DND-41 (cell line): ENCODE data around the gene TMCO4.

Experiments used
- ATAC-seq: fragments of 200-7000 bp; cut with Tn5 transposase; 3 replicates; pipeline ENCODE4 v1.9.1; 2021; ENCODE audit warnings: low read depth; ENCODE audit not compliant: insufficient read depth
- DNase-seq: peaks from one replicate; pipeline ENCODE4 v3.0.0-alpha.2; 2020
- H2AFZ ChIP-seq: 2 replicates; pipeline ENCODE4 v1.6.0; 2012; ENCODE audit warnings: low read depth, low read length
- H3K27ac ChIP-seq: 2 replicates; pipeline ENCODE4 v1.5.1; 2012; ENCODE audit warnings: low read length, inconsistent platforms
- H3K27me3 ChIP-seq: fragments of 200-600 bp; sonication (generic); 2 replicates; pipeline ENCODE4 v1.6.0; 2012; ENCODE audit warnings: low read length, mild to moderate bottlenecking, inconsistent platforms; ENCODE audit not compliant: insufficient read depth, poor library complexity
- H3K36me3 ChIP-seq: 2 replicates; pipeline ENCODE4 v1.5.1; 2012; ENCODE audit warnings: low read length, inconsistent platforms; ENCODE audit not compliant: insufficient read depth
- H3K4me1 ChIP-seq: 2 replicates; pipeline ENCODE4 v1.5.1; 2012; ENCODE audit warnings: mild to moderate bottlenecking, low read length; ENCODE audit not compliant: insufficient read depth
- H3K4me2 ChIP-seq: 2 replicates; pipeline ENCODE4 v1.6.0; 2012; ENCODE audit warnings: mild to moderate bottlenecking, moderate library complexity, low read length, inconsistent platforms; ENCODE audit not compliant: insufficient read depth
- H3K4me3 ChIP-seq, 2 experiments: fragments of 200-600 bp in 1 of 2; shearing (Covaris generic) in 1 of 2; 2 replicates each; pipeline ENCODE4 v1.5.1; 2012 to 2016; ENCODE audit warnings: inconsistent platforms in 2 of 2, low read length in 2 of 2, mild to moderate bottlenecking in 2 of 2, low read depth in 1 of 2, moderate library complexity in 1 of 2
- H3K79me2 ChIP-seq: 2 replicates; pipeline ENCODE4 v1.6.0; 2012; ENCODE audit warnings: low read length, inconsistent platforms; ENCODE audit not compliant: insufficient read depth
- H3K9ac ChIP-seq: 2 replicates; pipeline ENCODE4 v1.6.0; 2012; ENCODE audit warnings: low read depth, mild to moderate bottlenecking, inconsistent platforms, low read length, moderate library complexity
- H3K9me3 ChIP-seq: 2 replicates; pipeline ENCODE4 v1.5.1; 2012; ENCODE audit warnings: low read length, moderate library complexity, mild to moderate bottlenecking, inconsistent platforms; ENCODE audit not compliant: insufficient read depth, severe bottlenecking
- H4K20me1 ChIP-seq: 2 replicates; pipeline ENCODE4 v1.6.0; 2012; ENCODE audit warnings: low read length; ENCODE audit not compliant: insufficient read depth
- EZH2 ChIP-seq: IDR thresholded peaks from 3 replicates; pipeline ENCODE4 v1.6.1; 2012; ENCODE audit warnings: borderline replicate concordance, low read depth, mild to moderate bottlenecking, moderate library complexity, low read length, inconsistent platforms; ENCODE audit not compliant: severe bottlenecking
- TF ChIP-seq, protein P1 (sequence below): IDR thresholded peaks from 2 replicates; pipeline ENCODE4 v1.5.1; 2012; ENCODE audit warnings: borderline replicate concordance, low read length, moderate library complexity, mild to moderate bottlenecking; ENCODE audit not compliant: poor library complexity, severe bottlenecking; ENCODE audit errors: extremely low read depth

Gene TMCO4

GRCh38 chr1:19808351-19808750 lies 8.6 kb upstream of the TMCO4 start:
- Histone ChIP-seq H4K20me1 (no peaks in the 10 kb centered on the region), H3K9ac (no peak overlapping the region), H3K9me3 (no peaks in the 10 kb centered on the region), H3K36me3 (no peaks in the 10 kb centered on the region), H3K79me2 (no peaks in the 10 kb centered on the region), H3K27me3 (no peaks in the 10 kb centered on the region), H2AFZ (no peak overlapping the region), H3K4me3 (no peak overlapping the region), H3K4me1 (no peaks in the 10 kb centered on the region), H3K4me2 (no peak overlapping the region), H3K27ac (no peak overlapping the region)
- ATAC-seq, result no peak
- TF ChIP-seq EZH2, result no peak
- TF ChIP-seq, protein P1, sequence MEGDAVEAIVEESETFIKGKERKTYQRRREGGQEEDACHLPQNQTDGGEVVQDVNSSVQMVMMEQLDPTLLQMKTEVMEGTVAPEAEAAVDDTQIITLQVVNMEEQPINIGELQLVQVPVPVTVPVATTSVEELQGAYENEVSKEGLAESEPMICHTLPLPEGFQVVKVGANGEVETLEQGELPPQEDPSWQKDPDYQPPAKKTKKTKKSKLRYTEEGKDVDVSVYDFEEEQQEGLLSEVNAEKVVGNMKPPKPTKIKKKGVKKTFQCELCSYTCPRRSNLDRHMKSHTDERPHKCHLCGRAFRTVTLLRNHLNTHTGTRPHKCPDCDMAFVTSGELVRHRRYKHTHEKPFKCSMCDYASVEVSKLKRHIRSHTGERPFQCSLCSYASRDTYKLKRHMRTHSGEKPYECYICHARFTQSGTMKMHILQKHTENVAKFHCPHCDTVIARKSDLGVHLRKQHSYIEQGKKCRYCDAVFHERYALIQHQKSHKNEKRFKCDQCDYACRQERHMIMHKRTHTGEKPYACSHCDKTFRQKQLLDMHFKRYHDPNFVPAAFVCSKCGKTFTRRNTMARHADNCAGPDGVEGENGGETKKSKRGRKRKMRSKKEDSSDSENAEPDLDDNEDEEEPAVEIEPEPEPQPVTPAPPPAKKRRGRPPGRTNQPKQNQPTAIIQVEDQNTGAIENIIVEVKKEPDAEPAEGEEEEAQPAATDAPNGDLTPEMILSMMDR, result no peak
- DNase-seq, result no peak

- H3K27me3 ChIP-seq, result peaks cover 6% of the 10 kb centered on the region
- H3K4me3 ChIP-seq, result no peak overlapping the region
- no peak for ATAC-seq
- no peak overlapping the region for H3K9ac ChIP-seq
- H4K20me1 ChIP-seq, result no peaks in the 10 kb centered on the region
- H2AFZ ChIP-seq, result no peak overlapping the region
- H3K4me2 ChIP-seq, result no peak overlapping the region
- no peak for TF ChIP-seq EZH2
- TF ChIP-seq, protein P1, result no peak
- no peaks in the 10 kb centered on the region for H3K9me3 ChIP-seq
- no peaks in the 10 kb centered on the region for H3K79me2 ChIP-seq
- H3K36me3 ChIP-seq, result no peaks in the 10 kb centered on the region
- DNase-seq, result no peak
- peaks cover 6% of the 10 kb centered on the region for H3K4me1 ChIP-seq
- H3K27ac ChIP-seq, result no peak overlapping the region
Observed at GRCh38 chr1:19804831-19805251, 5.1 kb upstream of the TMCO4 start.

DNA sequence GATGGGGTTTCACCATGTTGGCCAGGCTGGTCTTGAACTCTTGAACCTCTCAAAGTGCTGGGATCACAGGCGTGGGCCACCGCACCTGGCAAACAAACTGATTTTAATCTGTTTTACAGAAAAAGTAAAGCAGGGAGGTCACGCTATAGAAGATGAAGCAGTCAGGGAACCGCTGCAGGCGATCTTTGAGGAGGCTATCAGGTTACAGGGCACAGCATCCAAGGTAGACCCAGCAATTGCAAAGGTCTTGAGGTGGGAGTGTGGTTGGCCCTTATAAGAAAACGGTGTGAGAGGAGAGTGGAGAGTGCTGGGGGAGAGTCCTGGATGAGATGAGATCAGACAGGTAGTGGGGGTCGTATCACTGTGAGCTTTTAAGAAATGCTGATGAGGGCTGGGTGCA lies 2.6 kb upstream of the TMCO4 start:
- Histone ChIP-seq H4K20me1 (no peaks in the 10 kb centered on the region), H3K4me2 (no peak overlapping the region), H3K27me3 (peaks cover 19% of the 10 kb centered on the region), H2AFZ (no peak overlapping the region), H3K36me3 (no peaks in the 10 kb centered on the region), H3K9me3 (no peaks in the 10 kb centered on the region), H3K9ac (no peak overlapping the region), H3K4me1 (peaks cover 6% of the 10 kb centered on the region), H3K79me2 (no peaks in the 10 kb centered on the region), H3K27ac (no peak overlapping the region), H3K4me3 (no peak overlapping the region)
- ATAC-seq (no peak), DNase-seq (no peak)
- TF ChIP-seq EZH2, result no peak
- TF ChIP-seq, protein P1, result no peak

DNA sequence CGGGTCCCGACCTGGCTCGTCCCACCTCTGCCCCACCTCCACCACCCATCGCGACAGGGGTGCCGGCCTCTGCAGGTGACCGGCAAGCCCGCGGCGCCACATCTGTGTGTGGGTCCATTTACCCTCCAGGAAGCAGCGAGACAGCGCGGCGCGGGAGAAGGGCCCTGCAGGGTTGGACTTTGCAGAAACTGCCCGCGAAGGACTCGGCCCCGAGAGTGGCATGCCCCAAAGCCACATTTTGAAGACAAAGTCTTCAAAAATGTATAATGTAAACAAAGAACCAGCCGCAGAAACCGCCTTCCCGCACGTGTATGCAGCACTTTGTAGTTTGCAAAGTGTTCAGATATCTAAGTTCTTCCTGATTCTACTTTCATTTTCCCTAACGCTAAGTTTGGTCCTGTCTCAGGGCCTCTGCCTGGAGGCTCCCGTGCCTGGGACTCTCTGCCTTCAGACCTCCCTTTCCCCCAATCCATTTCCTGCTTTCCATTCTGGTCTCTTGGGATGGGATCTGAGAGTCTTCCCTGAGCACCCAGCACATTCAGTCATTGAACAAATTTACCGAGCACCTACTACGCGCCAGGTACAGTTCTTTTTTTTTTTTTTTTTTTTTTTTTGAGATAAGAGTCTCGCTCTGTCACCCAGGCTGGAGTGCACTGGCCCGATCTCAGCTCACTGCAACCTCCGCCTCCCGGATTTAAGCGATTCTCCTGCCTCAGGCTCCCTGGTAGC lies 524 bp upstream of the TMCO4 start:
- Histone ChIP-seq H3K9ac (no peak overlapping the region), H2AFZ (peak overlapping the region; percentile 33), H3K9me3 (no peaks in the 10 kb centered on the region), H3K4me1 (peaks cover 6% of the 10 kb centered on the region), H3K4me3 (peak overlapping the region in 1 of 2 experiments; percentile 27; a peak in 1 of 4 replicates), H3K36me3 (no peaks in the 10 kb centered on the region), H4K20me1 (no peaks in the 10 kb centered on the region), H3K4me2 (peak overlapping the region; percentile 50), H3K27ac (no peak overlapping the region), H3K27me3 (peaks cover 20% of the 10 kb centered on the region), H3K79me2 (no peaks in the 10 kb centered on the region)
- TF ChIP-seq, protein P1, result no peak
- no peak for TF ChIP-seq EZH2
- ATAC-seq, result peak; percentile 59; the same call in 2 of the 3 replicates
- DNase-seq, result peak; percentile 26
